ENCODE measurements around the gene PAPPA2.

DNA sequence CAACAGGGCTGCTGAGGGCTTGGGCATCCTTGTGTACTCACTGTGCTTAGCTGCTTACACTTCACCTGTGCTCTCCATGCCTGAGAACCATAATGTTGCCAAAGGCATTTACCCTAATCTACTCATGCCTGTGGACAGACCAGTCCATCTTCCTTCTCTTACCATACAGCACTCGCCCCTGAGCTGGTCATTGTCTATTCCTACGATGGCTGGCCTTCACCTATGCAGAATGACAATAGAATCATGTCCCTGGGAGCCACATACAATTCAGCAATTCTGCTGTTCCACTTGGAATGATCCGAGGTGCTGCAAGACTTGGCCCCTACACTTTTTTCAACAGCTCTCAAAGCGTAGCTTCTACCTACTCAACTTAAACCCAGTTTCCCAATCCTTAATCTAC is 96.5 kb downstream of the PAPPA2 start:
- TF ChIP-seq EGR1 (IDR thresholded peaks at IDR 0.05) (no peak), USF1 (IDR thresholded peaks at IDR 0.05) (no peak), RAD21 (IDR thresholded peaks at IDR 0.05; ENCODE audit: low read depth) (no peak), NFIC (IDR thresholded peaks at IDR 0.05) (no peak), CREB1 (IDR thresholded peaks at IDR 0.05; ENCODE audit: low read depth) (no peak), REST (IDR thresholded peaks at IDR 0.05; ENCODE audit: low read depth) (no peak), EP300 (IDR thresholded peaks at IDR 0.05; ENCODE audit: borderline replicate concordance) (no peak)

Measured in Ishikawa (cell line).